ENCODE data around the gene CYP46A1.

DNA sequence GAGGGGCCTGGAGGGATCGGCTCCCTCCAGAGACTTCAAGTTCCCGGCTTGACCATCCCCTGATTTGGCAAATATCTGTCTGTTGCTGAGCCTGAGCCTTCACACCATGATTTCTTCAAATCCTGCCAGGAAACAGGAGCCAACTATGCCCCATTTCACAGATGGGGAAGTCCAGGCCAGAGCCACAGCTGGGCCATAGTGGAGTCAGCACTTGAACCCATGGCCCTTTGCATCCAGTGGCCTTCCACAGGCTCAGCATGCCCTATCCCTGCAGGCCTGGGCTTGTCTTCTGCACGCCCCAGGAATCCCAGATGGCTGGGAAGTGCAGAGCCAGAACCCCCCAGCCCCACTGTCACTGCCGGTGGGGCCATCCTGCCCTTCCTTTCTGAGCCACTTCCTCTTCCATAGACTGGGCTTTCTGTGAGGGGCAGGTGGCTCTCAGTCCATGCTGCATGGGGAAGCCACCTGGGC lies 44.9 kb downstream of the CYP46A1 start:
- TF ChIP-seq CTCF (conservative IDR thresholded peaks at IDR 0.05 in 1 of 2, IDR thresholded peaks at IDR 0.05 in 1 of 2; ENCODE audit: low read depth in 1 of 2, low read length in 2 of 2), result no peak
- no peak for TF ChIP-seq EZH2 (IDR thresholded peaks at IDR 0.05; ENCODE audit: low read length, missing control alignments)
